ENCODE results near the gene ST3GAL2. TPM values are rescaled to one million over a fixed set of nuclear protein-coding genes. Genes with fewer than 3 reads are reported as not detected.
A peak's percentile ranks its signal among the peaks of the same experiment; 100 is the strongest.

Gene ST3GAL2
- total and polyA plus RNA-seq, 2 of the 4 experiments (the other 2 are of a cell fraction) = 17.4 to 17.7 TPM

DNA sequence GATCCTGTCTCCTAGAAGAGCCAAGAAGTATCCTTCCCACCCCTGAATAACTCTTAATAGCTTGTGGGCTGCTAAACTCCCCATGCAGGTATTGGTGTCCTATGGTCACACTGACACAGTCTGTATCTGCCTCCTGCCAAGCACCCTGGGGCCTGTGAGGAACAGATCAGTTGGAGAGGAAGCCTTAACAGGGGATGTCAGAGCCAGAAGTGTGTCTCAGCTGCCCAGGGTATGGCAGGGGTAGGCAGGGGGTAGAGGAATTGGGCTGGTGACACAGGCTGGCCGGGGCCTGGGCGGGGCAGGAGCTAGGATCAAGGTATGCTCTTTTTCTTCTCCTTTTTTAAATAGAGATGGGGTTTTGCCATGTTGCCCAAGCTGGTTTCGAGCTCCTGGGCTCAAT is 47.5 kb downstream of the ST3GAL2 start:
- Histone ChIP-seq H2BK15ac (ENCODE audit: low read depth, low read length) (no peak overlapping the region), H2BK20ac (ENCODE audit: low read depth, low read length) (no peak overlapping the region), H2AK5ac (ENCODE audit: low read depth, low read length) (peak overlapping the region; percentile 66; the same call in 1 of the 2 replicates), H3K14ac (replicated peaks; ENCODE audit: low read depth, low read length) (no peak overlapping the region), H3K27me3 (ENCODE audit: control insufficient read depth, insufficient read depth, low read length) (no peaks in the 10 kb centered on the region), H2AK9ac (replicated peaks; ENCODE audit: low read depth, low read length, poor library complexity) (no peak overlapping the region), H3K4me1 (ENCODE audit: control insufficient read depth, insufficient read depth, low read length) (peaks cover 9% of the 10 kb centered on the region), H4K5ac (ENCODE audit: low read depth, low read length) (no peak overlapping the region), H3K23ac (ENCODE audit: low read depth, low read length) (peak overlapping the region; percentile 16; the same call in 1 of the 2 replicates), H3K27ac (ENCODE audit: insufficient read depth, low read length) (no peak overlapping the region), H3K36me3 (ENCODE audit: control insufficient read depth, insufficient read depth, low read length) (peaks cover 20% of the 10 kb centered on the region), H3K4me3 (ENCODE audit: insufficient read depth, low read depth, low read length) (no peak overlapping the region), H3K9ac (ENCODE audit: low read depth, low read length) (no peak overlapping the region), H4K91ac (ENCODE audit: insufficient read depth, low read depth, low read length) (no peak overlapping the region; the same call in 1 of the 2 replicates), H3K9me1 (ENCODE audit: insufficient read depth, low read length) (peaks cover 17% of the 10 kb centered on the region), H4K20me1 (ENCODE audit: insufficient read depth, low read length) (peaks cover 5% of the 10 kb centered on the region; the same call in 1 of the 2 replicates), H3K4me2 (ENCODE audit: low read depth, low read length) (no peak overlapping the region), H3K56ac (ENCODE audit: extremely low read depth, insufficient read depth, low read length) (no peak overlapping the region), H2AFZ (replicated peaks; ENCODE audit: low read length, poor library complexity) (no peak overlapping the region), H3K79me1 (ENCODE audit: low read depth in 1 of 2, low read length in 2 of 2) (peaks cover 0 to 50% of the 10 kb centered on the region in 2 experiments; a peak in 3 of 4 replicates), H4K8ac (ENCODE audit: low read depth in 2 of 2, low read length in 2 of 2) (peak overlapping the region in 1 of 2 experiments; percentile 18; a peak in 1 of 4 replicates), H2BK5ac (ENCODE audit: low read depth, low read length, poor library complexity, severe bottlenecking) (no peak overlapping the region), H3K4ac (ENCODE audit: low read depth, low read length) (0 out of 2 replicates have a peak overlapping the region, but pooled peaks have one; percentile 65), H2BK120ac (ENCODE audit: low read depth, low read length) (no peak overlapping the region), H3K18ac (ENCODE audit: low read depth, low read length) (no peak overlapping the region), H3K9me3 (ENCODE audit: control insufficient read depth, insufficient read depth, low read length) (no peaks in the 10 kb centered on the region)
- DNase-seq = no peak
- dilution Hi-C loops (cut with HindIII; ENCODE audit: low sequenced_read_pairs, unreplicated experiment) (no loop called here), in situ Hi-C loops (cut with MboI; ENCODE audit: low sequenced_read_pairs) (no loop called here), intact Hi-C loops (cut with micrococcal nuclease) (no loop called here)
- TF ChIP-seq RCOR1 (IDR thresholded peaks at IDR 0.05; ENCODE audit: insufficient replicate concordance, low read length) = no peak
- TF ChIP-seq, protein P1, sequence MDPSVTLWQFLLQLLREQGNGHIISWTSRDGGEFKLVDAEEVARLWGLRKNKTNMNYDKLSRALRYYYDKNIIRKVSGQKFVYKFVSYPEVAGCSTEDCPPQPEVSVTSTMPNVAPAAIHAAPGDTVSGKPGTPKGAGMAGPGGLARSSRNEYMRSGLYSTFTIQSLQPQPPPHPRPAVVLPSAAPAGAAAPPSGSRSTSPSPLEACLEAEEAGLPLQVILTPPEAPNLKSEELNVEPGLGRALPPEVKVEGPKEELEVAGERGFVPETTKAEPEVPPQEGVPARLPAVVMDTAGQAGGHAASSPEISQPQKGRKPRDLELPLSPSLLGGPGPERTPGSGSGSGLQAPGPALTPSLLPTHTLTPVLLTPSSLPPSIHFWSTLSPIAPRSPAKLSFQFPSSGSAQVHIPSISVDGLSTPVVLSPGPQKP (IDR thresholded peaks at IDR 0.05; ENCODE audit: borderline replicate concordance, low read depth, low read length) = no peak
- TF ChIP-seq NFE2L2 (IDR thresholded peaks at IDR 0.05; ENCODE audit: low read depth, low read length) = no peak
- no peak for TF ChIP-seq BHLHE40 (IDR thresholded peaks at IDR 0.05; ENCODE audit: low read depth, low read length)
- TF ChIP-seq RAD21 (IDR thresholded peaks at IDR 0.05; ENCODE audit: low read length) = no peak
- TF ChIP-seq CEBPB (IDR thresholded peaks at IDR 0.05; ENCODE audit: low read depth, low read length) = no peak
- TF ChIP-seq MAZ (IDR thresholded peaks at IDR 0.05; ENCODE audit: borderline replicate concordance, low read depth, low read length) = no peak
- TF ChIP-seq, protein P2, sequence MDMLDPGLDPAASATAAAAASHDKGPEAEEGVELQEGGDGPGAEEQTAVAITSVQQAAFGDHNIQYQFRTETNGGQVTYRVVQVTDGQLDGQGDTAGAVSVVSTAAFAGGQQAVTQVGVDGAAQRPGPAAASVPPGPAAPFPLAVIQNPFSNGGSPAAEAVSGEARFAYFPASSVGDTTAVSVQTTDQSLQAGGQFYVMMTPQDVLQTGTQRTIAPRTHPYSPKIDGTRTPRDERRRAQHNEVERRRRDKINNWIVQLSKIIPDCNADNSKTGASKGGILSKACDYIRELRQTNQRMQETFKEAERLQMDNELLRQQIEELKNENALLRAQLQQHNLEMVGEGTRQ (IDR thresholded peaks at IDR 0.05; ENCODE audit: low read depth, low read length) = no peak
- TF ChIP-seq, protein P3, sequence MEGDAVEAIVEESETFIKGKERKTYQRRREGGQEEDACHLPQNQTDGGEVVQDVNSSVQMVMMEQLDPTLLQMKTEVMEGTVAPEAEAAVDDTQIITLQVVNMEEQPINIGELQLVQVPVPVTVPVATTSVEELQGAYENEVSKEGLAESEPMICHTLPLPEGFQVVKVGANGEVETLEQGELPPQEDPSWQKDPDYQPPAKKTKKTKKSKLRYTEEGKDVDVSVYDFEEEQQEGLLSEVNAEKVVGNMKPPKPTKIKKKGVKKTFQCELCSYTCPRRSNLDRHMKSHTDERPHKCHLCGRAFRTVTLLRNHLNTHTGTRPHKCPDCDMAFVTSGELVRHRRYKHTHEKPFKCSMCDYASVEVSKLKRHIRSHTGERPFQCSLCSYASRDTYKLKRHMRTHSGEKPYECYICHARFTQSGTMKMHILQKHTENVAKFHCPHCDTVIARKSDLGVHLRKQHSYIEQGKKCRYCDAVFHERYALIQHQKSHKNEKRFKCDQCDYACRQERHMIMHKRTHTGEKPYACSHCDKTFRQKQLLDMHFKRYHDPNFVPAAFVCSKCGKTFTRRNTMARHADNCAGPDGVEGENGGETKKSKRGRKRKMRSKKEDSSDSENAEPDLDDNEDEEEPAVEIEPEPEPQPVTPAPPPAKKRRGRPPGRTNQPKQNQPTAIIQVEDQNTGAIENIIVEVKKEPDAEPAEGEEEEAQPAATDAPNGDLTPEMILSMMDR (conservative IDR thresholded peaks at IDR 0.05; ENCODE audit: low read depth, low read length) = no peak
- no peak for TF ChIP-seq RFX5 (IDR thresholded peaks at IDR 0.05; ENCODE audit: low read depth, low read length)
- TF ChIP-seq FOS (IDR thresholded peaks at IDR 0.05; ENCODE audit: low read depth, low read length) = no peak
- TF ChIP-seq CHD1 (IDR thresholded peaks at IDR 0.05; ENCODE audit: low read depth, low read length) = no peak
- TF ChIP-seq MXI1 (IDR thresholded peaks at IDR 0.05; ENCODE audit: borderline replicate concordance, low read depth, low read length) = no peak
- TF ChIP-seq SMC3 (IDR thresholded peaks at IDR 0.05; ENCODE audit: low read depth, low read length) = no peak
- no peak for TF ChIP-seq MAFK (IDR thresholded peaks at IDR 0.05; ENCODE audit: low read depth, low read length)
- TF ChIP-seq POLR2A (IDR thresholded peaks at IDR 0.05; ENCODE audit: low read depth, low read length) = no peak
- BruUV-seq (replicated peaks) = no TSS peak
- no CpG with 5 or more reads among the region's 3 CpGs for WGBS, 2 experiments (ENCODE audit: extremely low coverage in 2 of 2, insufficient read length in 1 of 2)
- CTCF ChIA-PET = interaction anchor here (1.4 kb wide), 1 partner anchor 11 kb away, joined by 5 read pairs; no protein-coding TSS in a partner anchor
- no peak for ATAC-seq (ENCODE audit: low read depth)
- POLR2A ChIA-PET (ENCODE audit: unreplicated experiment) = no interaction called here

Measured in IMR-90 (cell line).